ENCODE measurements around the gene SYT3. TPM values are rescaled to one million over a fixed set of nuclear protein-coding genes. Genes with fewer than 3 reads are reported as not detected.
"Not testable (repeated sequence)": the region's sequence is repeated elsewhere in the genome, so short reads cannot be mapped to it uniquely, and the experiment has no call there.

The SYT3 gene
- polyA plus RNA-seq, 1 donor (not counting 4 experiments of a cell fraction or from before 2014, with no cell fraction given): not detected

DNA sequence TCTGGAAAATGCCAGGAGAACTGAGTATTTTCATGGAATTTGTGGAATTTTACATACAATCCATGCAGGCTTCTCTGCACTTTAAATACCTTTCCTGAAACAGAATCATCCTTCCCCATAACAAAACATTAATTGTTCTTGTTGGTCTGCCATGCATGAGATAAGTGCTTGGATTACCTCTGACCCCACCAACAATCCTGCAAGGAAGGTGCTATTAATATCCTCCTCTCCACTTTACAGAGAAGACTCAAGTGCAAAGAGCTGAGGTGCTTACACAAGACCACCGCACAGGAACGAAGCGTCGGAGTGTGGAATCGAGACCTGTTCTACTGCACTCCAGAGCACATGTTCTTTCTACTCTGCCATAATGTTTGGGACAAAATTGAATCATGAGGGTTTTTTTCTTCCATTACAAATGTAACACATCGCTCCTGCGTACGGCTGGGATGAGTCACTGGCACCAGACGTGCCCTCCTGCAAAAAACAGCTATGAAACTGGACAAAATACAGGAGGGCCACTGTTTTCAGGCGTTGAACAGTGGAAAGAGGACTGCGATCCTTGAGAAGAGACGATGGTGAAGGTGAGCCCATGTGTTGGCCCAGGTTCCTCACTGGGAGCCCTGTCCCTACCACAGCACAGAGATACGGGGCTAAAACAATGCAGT lies 58.6 kb downstream of the SYT3 start:
- H3K4me3 ChIP-seq (ENCODE audit: control insufficient read depth in 2 of 3, extremely low read depth in 1 of 3, insufficient read depth in 2 of 3, low read depth in 1 of 3, low read length in 3 of 3): no peak overlapping the region
- no peaks in the 10 kb centered on the region for H4K20me1 ChIP-seq (ENCODE audit: control insufficient read depth, extremely low read depth, insufficient read depth, low read length)
- no peaks in the 10 kb centered on the region for H3K4me1 ChIP-seq (ENCODE audit: control insufficient read depth, extremely low read depth, insufficient read depth, low read length)
- H3K9me3 ChIP-seq (ENCODE audit: control insufficient read depth, low read depth, low read length): no peaks in the 10 kb centered on the region
- no peaks in the 10 kb centered on the region for H3K36me3 ChIP-seq (ENCODE audit: control insufficient read depth in 2 of 2, extremely low read depth in 1 of 2, insufficient read depth in 2 of 2, low read length in 2 of 2)
- FAIRE-seq (no peak), DNase-seq (ENCODE audit: low read depth, low spot score) (no peak)
- dilution Hi-C loops (cut with MboI; ENCODE audit: extremely low pct_ligation_motif_present, low sequenced_read_pairs): no loop called here
- H3K9me1 ChIP-seq (ENCODE audit: control insufficient read depth, extremely low read depth, insufficient read depth, low read length): no peaks in the 10 kb centered on the region
- no peak overlapping the region for H2AFZ ChIP-seq (ENCODE audit: control insufficient read depth, low read length)
- H3K27me3 ChIP-seq (ENCODE audit: control insufficient read depth, extremely low read depth, insufficient read depth, low read length): no peaks in the 10 kb centered on the region
- H3K9ac ChIP-seq (ENCODE audit: control insufficient read depth, extremely low read depth, insufficient read depth, low read length): no peak overlapping the region
- TF ChIP-seq, protein P1, sequence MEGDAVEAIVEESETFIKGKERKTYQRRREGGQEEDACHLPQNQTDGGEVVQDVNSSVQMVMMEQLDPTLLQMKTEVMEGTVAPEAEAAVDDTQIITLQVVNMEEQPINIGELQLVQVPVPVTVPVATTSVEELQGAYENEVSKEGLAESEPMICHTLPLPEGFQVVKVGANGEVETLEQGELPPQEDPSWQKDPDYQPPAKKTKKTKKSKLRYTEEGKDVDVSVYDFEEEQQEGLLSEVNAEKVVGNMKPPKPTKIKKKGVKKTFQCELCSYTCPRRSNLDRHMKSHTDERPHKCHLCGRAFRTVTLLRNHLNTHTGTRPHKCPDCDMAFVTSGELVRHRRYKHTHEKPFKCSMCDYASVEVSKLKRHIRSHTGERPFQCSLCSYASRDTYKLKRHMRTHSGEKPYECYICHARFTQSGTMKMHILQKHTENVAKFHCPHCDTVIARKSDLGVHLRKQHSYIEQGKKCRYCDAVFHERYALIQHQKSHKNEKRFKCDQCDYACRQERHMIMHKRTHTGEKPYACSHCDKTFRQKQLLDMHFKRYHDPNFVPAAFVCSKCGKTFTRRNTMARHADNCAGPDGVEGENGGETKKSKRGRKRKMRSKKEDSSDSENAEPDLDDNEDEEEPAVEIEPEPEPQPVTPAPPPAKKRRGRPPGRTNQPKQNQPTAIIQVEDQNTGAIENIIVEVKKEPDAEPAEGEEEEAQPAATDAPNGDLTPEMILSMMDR (optimal IDR thresholded peaks at IDR 0.05 in 1 of 3, IDR thresholded peaks at IDR 0.05 in 1 of 3, conservative IDR thresholded peaks at IDR 0.05 in 1 of 3; ENCODE audit: extremely low read depth in 1 of 3, insufficient read depth in 2 of 3, low read length in 3 of 3): no peak
- H3K79me2 ChIP-seq (ENCODE audit: control insufficient read depth, insufficient read depth, low read length): no peaks in the 10 kb centered on the region
- H3K27ac ChIP-seq (ENCODE audit: control insufficient read depth, insufficient read depth, low read length): no peak overlapping the region
- H3K4me2 ChIP-seq (ENCODE audit: control insufficient read depth, extremely low read depth, insufficient read depth, low read depth, low read length): no peak overlapping the region

DNA sequence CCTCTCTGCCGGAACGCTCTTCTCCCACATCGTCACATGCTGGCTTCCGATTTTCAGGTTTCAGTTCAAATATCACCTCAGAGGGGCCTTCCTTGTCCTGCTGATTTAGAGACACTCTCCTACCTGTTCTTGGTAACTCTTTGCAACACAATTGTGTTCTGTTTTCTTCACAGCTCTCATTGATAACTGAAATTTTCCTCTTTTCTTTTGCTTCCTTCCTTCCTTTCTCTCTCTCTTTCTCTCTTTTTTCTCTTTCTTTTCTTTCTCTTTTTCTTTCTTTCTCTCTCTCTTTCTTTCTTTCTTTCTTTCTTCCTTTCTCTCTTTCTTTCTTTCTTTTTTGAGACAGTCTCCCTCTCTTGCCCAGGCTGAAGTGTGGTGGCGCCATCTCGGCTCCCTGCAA lies 59.4 kb downstream of the SYT3 start:
- Histone ChIP-seq H3K27me3 (ENCODE audit: control insufficient read depth, extremely low read depth, insufficient read depth, low read length) (no peaks in the 10 kb centered on the region), H3K36me3 (ENCODE audit: control insufficient read depth in 2 of 2, extremely low read depth in 1 of 2, insufficient read depth in 2 of 2, low read length in 2 of 2) (no peaks in the 10 kb centered on the region), H3K4me1 (ENCODE audit: control insufficient read depth, extremely low read depth, insufficient read depth, low read length) (no peaks in the 10 kb centered on the region), H3K27ac (ENCODE audit: control insufficient read depth, insufficient read depth, low read length) (no peak overlapping the region), H2AFZ (ENCODE audit: control insufficient read depth, low read length) (no peak overlapping the region), H4K20me1 (ENCODE audit: control insufficient read depth, extremely low read depth, insufficient read depth, low read length) (no peaks in the 10 kb centered on the region), H3K9me3 (ENCODE audit: control insufficient read depth, low read depth, low read length) (no peaks in the 10 kb centered on the region), H3K9ac (ENCODE audit: control insufficient read depth, extremely low read depth, insufficient read depth, low read length) (no peak overlapping the region), H3K79me2 (ENCODE audit: control insufficient read depth, insufficient read depth, low read length) (no peaks in the 10 kb centered on the region), H3K4me2 (ENCODE audit: control insufficient read depth, extremely low read depth, insufficient read depth, low read depth, low read length) (no peak overlapping the region), H3K4me3 (ENCODE audit: control insufficient read depth in 2 of 3, extremely low read depth in 1 of 3, insufficient read depth in 2 of 3, low read depth in 1 of 3, low read length in 3 of 3) (no peak overlapping the region), H3K9me1 (ENCODE audit: control insufficient read depth, extremely low read depth, insufficient read depth, low read length) (no peaks in the 10 kb centered on the region)
- no peak for DNase-seq (ENCODE audit: low read depth, low spot score)
- dilution Hi-C loops (cut with MboI; ENCODE audit: extremely low pct_ligation_motif_present, low sequenced_read_pairs): no loop called here
- FAIRE-seq: no peak
- TF ChIP-seq, protein P1 (optimal IDR thresholded peaks at IDR 0.05 in 1 of 3, IDR thresholded peaks at IDR 0.05 in 1 of 3, conservative IDR thresholded peaks at IDR 0.05 in 1 of 3; ENCODE audit: extremely low read depth in 1 of 3, insufficient read depth in 2 of 3, low read length in 3 of 3): no peak
- TF ChIP-seq EZH2 (IDR thresholded peaks at IDR 0.05; ENCODE audit: low read length): no peak

DNA sequence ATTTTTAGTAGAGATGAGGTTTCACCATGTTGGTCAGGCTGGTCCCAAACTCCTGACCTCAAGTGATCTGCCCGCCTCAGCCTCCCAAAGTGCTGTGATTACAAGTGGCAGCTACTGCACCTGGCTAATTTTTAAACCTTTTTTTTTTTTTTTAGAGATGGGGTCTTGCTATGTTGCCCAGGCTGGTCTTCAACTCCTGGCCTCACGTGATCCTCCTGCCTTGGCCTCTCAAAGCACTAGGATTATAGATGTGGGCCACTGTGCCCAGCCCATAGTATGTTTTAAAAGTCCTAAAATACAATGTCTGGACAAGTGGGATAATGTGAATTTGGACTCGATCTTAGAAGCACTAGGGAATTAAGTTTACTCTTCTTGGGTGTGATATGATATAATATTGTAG lies 62.9 kb downstream of the SYT3 start:
- FAIRE-seq; DNase-seq (ENCODE audit: low read depth, low spot score); H3K27me3 ChIP-seq (ENCODE audit: control insufficient read depth, extremely low read depth, insufficient read depth, low read length); H3K27ac ChIP-seq (ENCODE audit: control insufficient read depth, insufficient read depth, low read length); H4K20me1 ChIP-seq (ENCODE audit: control insufficient read depth, extremely low read depth, insufficient read depth, low read length); H3K9me1 ChIP-seq (ENCODE audit: control insufficient read depth, extremely low read depth, insufficient read depth, low read length); dilution Hi-C loops (cut with MboI; ENCODE audit: extremely low pct_ligation_motif_present, low sequenced_read_pairs); H3K4me3 ChIP-seq (ENCODE audit: control insufficient read depth in 2 of 3, extremely low read depth in 1 of 3, insufficient read depth in 2 of 3, low read depth in 1 of 3, low read length in 3 of 3); H3K9ac ChIP-seq (ENCODE audit: control insufficient read depth, extremely low read depth, insufficient read depth, low read length); H3K79me2 ChIP-seq (ENCODE audit: control insufficient read depth, insufficient read depth, low read length); H3K36me3 ChIP-seq (ENCODE audit: control insufficient read depth in 2 of 2, extremely low read depth in 1 of 2, insufficient read depth in 2 of 2, low read length in 2 of 2); H3K4me1 ChIP-seq (ENCODE audit: control insufficient read depth, extremely low read depth, insufficient read depth, low read length); H2AFZ ChIP-seq (ENCODE audit: control insufficient read depth, low read length); H3K4me2 ChIP-seq (ENCODE audit: control insufficient read depth, extremely low read depth, insufficient read depth, low read depth, low read length); H3K9me3 ChIP-seq (ENCODE audit: control insufficient read depth, low read depth, low read length): not testable (repeated sequence)
